Sigmoid colon (tissue), 7 donors: ENCODE data around the gene SIPA1L3. TPM values are rescaled to one million over a fixed set of nuclear protein-coding genes. Genes with fewer than 3 reads are reported as not detected.
A peak's percentile ranks its signal among the peaks of the same experiment; 100 is the strongest.

Experiments
- DNase-seq: peaks from one replicate; pipeline ENCODE4 v3.0.0-alpha.2; 2019
- H3K27ac ChIP-seq, 4 donors: fragments of 200-600 bp; sonication (generic); one replicate each; pipeline ENCODE4 v1.5.1; 2016 to 2019; ENCODE audit warnings: mild to moderate bottlenecking in 1 of 4
- H3K27me3 ChIP-seq, 3 donors: fragments of 200-600 bp; sonication (generic); one replicate each; pipeline ENCODE4 v1.5.1; 2019; ENCODE audit warnings: mild to moderate bottlenecking in 1 of 3
- H3K36me3 ChIP-seq, 4 donors: fragments of 200-600 bp; sonication (generic); one replicate each; pipeline ENCODE4 v1.5.1; 2016 to 2019
- H3K4me1 ChIP-seq, 4 donors: fragments of 200-600 bp; sonication (generic); one replicate each; pipeline ENCODE4 v1.5.1; 2017 to 2019
- H3K4me3 ChIP-seq, 4 donors: fragments of 200-600 bp; sonication (generic); one replicate each; pipeline ENCODE4 v1.5.1; 2017 to 2019; ENCODE audit warnings: mild to moderate bottlenecking in 2 of 4, moderate library complexity in 1 of 4
- H3K9me3 ChIP-seq, 4 donors: fragments of 200-600 bp in 3 of 4; sonication (generic) in 3 of 4; one replicate each; pipeline versions ENCODE4 v1.5.1 to v1.6.1; 2013 to 2019
- CTCF ChIP-seq, 4 experiments: fragments of 450-650 bp in 3 of 4; fragments of 200-600 bp in 1 of 4; IDR thresholded peaks; one replicate each; pipeline ENCODE4 v1.5.1; 2016 to 2019; ENCODE audit warnings: antibody characterized with exemption in 4 of 4, mild to moderate bottlenecking in 3 of 4, moderate library complexity in 2 of 4
- EP300 ChIP-seq, 4 donors: sonication (generic); formaldehyde crosslinking; IDR thresholded peaks; one replicate each; pipeline ENCODE4 v1.6.1; 2017; ENCODE audit warnings: antibody characterized with exemption in 4 of 4
- POLR2A ChIP-seq, 2 donors: fragments of 450-650 bp; IDR thresholded peaks; one replicate each; pipeline ENCODE4 v1.6.1; 2016; ENCODE audit warnings: antibody characterized with exemption in 2 of 2, mild to moderate bottlenecking in 2 of 2, moderate library complexity in 2 of 2
- POLR2AphosphoS5 ChIP-seq, 4 donors: sonication (generic); formaldehyde crosslinking; IDR thresholded peaks; one replicate each; pipeline ENCODE4 v1.6.1; 2017; ENCODE audit warnings: antibody characterized with exemption in 4 of 4
- WGBS, 2 donors: extraction: QIAGEN DNeasy Blood & Tissue Kit; methylation state at CpG; one replicate each; pipeline ENCODE4 v1.1.7; 2013; 5-methylcytosine and 5-hydroxymethylcytosine counted together
- intact Hi-C: fragments of 100-400 bp; cut with DNase I; formaldehyde crosslinking; loops from one replicate; pipeline ENCODE4 v1.15.1; 2023
- polyA plus RNA-seq, 3 donors: library from polyadenylated mRNA; stranded (reverse); fragments of 200-250 nt; gene quantifications; one replicate each; pipeline ENCODE4 v1.2.3, GENCODE V29; 2013
- total RNA-seq, 4 donors: library from RNA; depleted of rRNA; stranded (reverse); fragments of >200 nt; gene quantifications; one replicate each; pipeline ENCODE4 v1.1.0, GENCODE V29; 2016
- donor health status: healthy with polysubstance abuse.
- donor health status: Bipolar disorder and iron deficiency.
- donor health status: healthy.

SIPA1L3 gene
- total and polyA plus RNA-seq, 7 donors: 7.7 to 47.9 (median 9.9) TPM

GRCh38 chr19:38175422-38175821 lies 268.4 kb downstream of the SIPA1L3 start:
- no peak overlapping the region for H3K4me3 ChIP-seq
- TF ChIP-seq EP300 (IDR thresholded peaks at IDR 0.05) (no peak), POLR2AphosphoS5 (IDR thresholded peaks at IDR 0.05) (no peak), POLR2A (IDR thresholded peaks at IDR 0.05) (no peak), CTCF (IDR thresholded peaks at IDR 0.05) (no peak)
- H3K9me3 ChIP-seq: peaks cover 0 to 12% (median 2%) of the 10 kb centered on the region in 4 donors
- DNase-seq: no peak
- peaks cover 0 to 4% (median under 1%) of the 10 kb centered on the region in 4 donors for H3K36me3 ChIP-seq
- no peak overlapping the region for H3K27ac ChIP-seq
- H3K27me3 ChIP-seq: no peaks in the 10 kb centered on the region
- H3K4me1 ChIP-seq: no peaks in the 10 kb centered on the region
- WGBS, 2 donors: 87 to 92% methylated on average over 6 of the region's 6 CpGs
- intact Hi-C loops: no loop called here

GRCh38 chr19:38180071-38180470 lies 273.1 kb downstream of the SIPA1L3 start:
- H3K9me3 ChIP-seq: peaks cover 0 to 14% (median 3%) of the 10 kb centered on the region in 4 donors
- whole genome bisulfite sequencing, 2 donors: 95 to 98% methylated on average over 3 of the region's 3 CpGs
- no peaks in the 10 kb centered on the region for H3K27me3 ChIP-seq
- DNase-seq: no peak
- intact Hi-C loops: no loop called here
- no peak overlapping the region for H3K4me3 ChIP-seq
- peaks cover 0 to 14% (median 3%) of the 10 kb centered on the region in 4 donors for H3K36me3 ChIP-seq
- H3K4me1 ChIP-seq: no peaks in the 10 kb centered on the region
- no peak for TF ChIP-seq CTCF (IDR thresholded peaks at IDR 0.05)
- no peak for TF ChIP-seq EP300 (IDR thresholded peaks at IDR 0.05)
- TF ChIP-seq POLR2A (IDR thresholded peaks at IDR 0.05): no peak
- TF ChIP-seq POLR2AphosphoS5 (IDR thresholded peaks at IDR 0.05): no peak
- H3K27ac ChIP-seq: no peak overlapping the region

GRCh38 chr19:38182536-38183210 lies 275.7 kb downstream of the SIPA1L3 start:
- H3K27me3 ChIP-seq: no peaks in the 10 kb centered on the region
- WGBS, 2 donors: 93 to 96% methylated on average over 21 of the region's 21 CpGs
- H3K4me3 ChIP-seq: no peak overlapping the region
- no peak for TF ChIP-seq POLR2AphosphoS5 (IDR thresholded peaks at IDR 0.05)
- TF ChIP-seq EP300 (IDR thresholded peaks at IDR 0.05): no peak
- no peak for TF ChIP-seq POLR2A (IDR thresholded peaks at IDR 0.05)
- TF ChIP-seq CTCF (IDR thresholded peaks at IDR 0.05): no peak
- H3K27ac ChIP-seq: no peak overlapping the region
- H3K36me3 ChIP-seq: peaks cover 0 to 14% (median 3%) of the 10 kb centered on the region in 4 donors
- H3K4me1 ChIP-seq: no peaks in the 10 kb centered on the region
- H3K9me3 ChIP-seq: peaks cover 0 to 14% (median 3%) of the 10 kb centered on the region in 4 donors
- no peak for DNase-seq
- intact Hi-C loops: no loop called here

GRCh38 chr19:38183251-38183897 lies 276.4 kb downstream of the SIPA1L3 start:
- H3K9me3 ChIP-seq: peaks cover 0 to 14% (median 3%) of the 10 kb centered on the region in 4 donors
- 76 to 86% methylated on average over 30 of the region's 30 CpGs for WGBS, 2 donors
- no peaks in the 10 kb centered on the region for H3K4me1 ChIP-seq
- intact Hi-C loops: no loop called here
- no peak for DNase-seq
- peaks cover 0 to 14% (median 3%) of the 10 kb centered on the region in 4 donors for H3K36me3 ChIP-seq
- peak overlapping the region in 3 of 4 donors; percentile 14 to 32 (median 24) for H3K4me3 ChIP-seq
- no peak for TF ChIP-seq POLR2AphosphoS5 (IDR thresholded peaks at IDR 0.05)
- no peak for TF ChIP-seq CTCF (IDR thresholded peaks at IDR 0.05)
- no peak for TF ChIP-seq EP300 (IDR thresholded peaks at IDR 0.05)
- no peak for TF ChIP-seq POLR2A (IDR thresholded peaks at IDR 0.05)
- no peaks in the 10 kb centered on the region for H3K27me3 ChIP-seq
- H3K27ac ChIP-seq: peak overlapping the region in 3 of 4 donors; percentile 30 to 55 (median 30)
